HG03139 (cell line): ENCODE results near the gene TNFRSF14.

ENCODE experiments used
- ATAC-seq: cut with Tn5 transposase; IDR thresholded peaks from one replicate; pipeline ENCODE4 v1.9.1; 2021; ENCODE audit not compliant: unreplicated experiment

Gene TNFRSF14

GRCh38 chr1:2597441-2598328 lies 41.5 kb downstream of the TNFRSF14 start:
- ATAC-seq, result no peak

DNA sequence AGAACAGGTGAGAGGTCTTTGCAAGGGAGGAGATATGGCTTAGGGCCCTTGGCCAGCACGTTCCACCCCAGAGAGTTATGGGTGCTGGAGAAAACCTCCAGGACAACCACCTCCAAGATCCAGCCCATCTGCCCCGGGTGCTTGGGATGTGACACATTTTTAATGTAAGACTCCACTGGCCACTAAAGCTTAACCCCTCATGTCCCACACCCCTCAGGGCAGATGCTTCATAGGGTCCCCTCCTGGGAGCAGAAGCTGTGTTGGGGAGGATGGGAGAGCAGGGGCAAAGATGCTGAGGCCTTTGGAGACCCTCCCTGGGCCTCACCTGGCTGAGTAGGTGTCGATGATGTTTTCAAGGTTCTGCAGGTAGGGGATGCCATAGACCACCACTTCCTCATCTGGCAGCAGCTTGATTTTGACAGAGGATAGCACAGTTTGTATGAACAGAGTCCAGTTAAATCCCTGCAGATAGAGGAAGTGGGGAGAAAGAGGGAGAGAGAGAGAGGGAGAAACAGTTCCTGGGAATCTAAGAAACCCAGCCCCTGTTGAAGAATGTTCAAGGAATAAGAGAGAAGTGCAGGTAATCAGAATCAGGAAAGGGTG lies 42.3 kb downstream of the TNFRSF14 start:
- ATAC-seq, result no peak

- ATAC-seq, result no peak
Measured at GRCh38 chr1:2601721-2602303, 45.6 kb downstream of the TNFRSF14 start.

DNA sequence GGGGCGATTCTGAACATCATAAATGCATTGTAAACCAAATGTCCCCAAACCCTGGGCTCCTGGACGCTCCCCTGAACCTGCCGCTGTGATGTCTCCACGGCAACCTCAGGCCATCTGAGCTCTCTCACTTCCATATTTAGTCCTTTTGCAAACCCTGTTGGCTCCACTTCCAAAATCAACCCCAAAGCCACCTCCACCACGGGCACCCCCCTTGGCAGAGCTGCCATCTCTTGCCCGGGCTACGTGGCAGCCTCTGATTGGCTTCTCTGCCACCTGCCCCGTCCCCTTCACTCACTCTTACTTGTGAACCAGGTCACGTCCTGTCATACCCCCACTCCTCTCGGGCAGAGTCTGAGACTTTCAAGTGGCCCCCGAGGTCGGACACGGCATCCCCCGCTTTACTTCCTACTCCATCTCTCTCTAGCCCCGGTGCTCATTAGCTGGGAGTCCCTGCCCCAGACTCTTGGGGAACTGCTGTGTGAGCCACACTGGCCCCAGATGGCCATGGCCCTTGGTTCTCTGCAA lies 46.2 kb downstream of the TNFRSF14 start:
- ATAC-seq, result no peak

GRCh38 chr1:2602866-2603520 lies 46.8 kb downstream of the TNFRSF14 start:
- no peak for ATAC-seq

GRCh38 chr1:2603521-2604155 lies 47.5 kb downstream of the TNFRSF14 start:
- ATAC-seq, result no peak

DNA sequence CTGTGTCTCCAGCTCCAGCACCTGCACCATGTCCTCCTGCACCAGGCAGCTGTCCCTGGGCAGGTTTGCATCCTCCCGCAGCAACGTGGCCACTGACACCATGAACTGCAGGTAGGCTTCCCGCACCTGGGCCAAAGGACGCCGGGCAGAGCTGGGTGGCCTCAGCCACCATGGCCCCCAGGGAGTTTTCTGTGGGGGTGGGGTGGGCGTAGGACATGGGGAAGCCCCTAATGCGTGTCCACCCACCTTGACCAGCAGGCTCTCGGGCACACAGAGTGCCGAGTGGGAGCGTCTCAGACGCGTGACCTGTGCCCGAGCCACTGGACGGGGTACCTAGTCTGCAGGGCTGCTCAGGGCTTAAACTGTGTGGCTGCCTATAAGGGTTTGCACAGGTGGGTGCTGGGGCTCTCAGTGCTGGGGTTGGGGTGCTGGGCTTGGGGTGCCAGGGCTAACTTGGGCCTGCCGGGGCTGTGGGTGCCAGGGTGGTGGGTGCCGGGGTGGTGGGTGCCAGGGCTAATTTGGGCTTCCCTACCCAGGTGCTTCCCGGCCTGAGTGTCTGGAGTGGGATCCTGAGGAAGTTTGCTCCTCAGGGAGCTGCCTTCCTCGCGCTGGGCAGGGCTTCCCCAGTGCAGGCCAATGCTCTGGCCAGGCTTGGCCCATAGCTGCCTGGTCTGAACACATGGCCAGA lies 48.1 kb downstream of the TNFRSF14 start:
- no peak for ATAC-seq

GRCh38 chr1:2604844-2605508 lies 48.8 kb downstream of the TNFRSF14 start:
- no peak for ATAC-seq

- no peak for ATAC-seq
Measured at GRCh38 chr1:2605509-2606395, 49.6 kb downstream of the TNFRSF14 start.

- no peak for ATAC-seq
Measured at GRCh38 chr1:2606396-2606880, 50.3 kb downstream of the TNFRSF14 start.

DNA sequence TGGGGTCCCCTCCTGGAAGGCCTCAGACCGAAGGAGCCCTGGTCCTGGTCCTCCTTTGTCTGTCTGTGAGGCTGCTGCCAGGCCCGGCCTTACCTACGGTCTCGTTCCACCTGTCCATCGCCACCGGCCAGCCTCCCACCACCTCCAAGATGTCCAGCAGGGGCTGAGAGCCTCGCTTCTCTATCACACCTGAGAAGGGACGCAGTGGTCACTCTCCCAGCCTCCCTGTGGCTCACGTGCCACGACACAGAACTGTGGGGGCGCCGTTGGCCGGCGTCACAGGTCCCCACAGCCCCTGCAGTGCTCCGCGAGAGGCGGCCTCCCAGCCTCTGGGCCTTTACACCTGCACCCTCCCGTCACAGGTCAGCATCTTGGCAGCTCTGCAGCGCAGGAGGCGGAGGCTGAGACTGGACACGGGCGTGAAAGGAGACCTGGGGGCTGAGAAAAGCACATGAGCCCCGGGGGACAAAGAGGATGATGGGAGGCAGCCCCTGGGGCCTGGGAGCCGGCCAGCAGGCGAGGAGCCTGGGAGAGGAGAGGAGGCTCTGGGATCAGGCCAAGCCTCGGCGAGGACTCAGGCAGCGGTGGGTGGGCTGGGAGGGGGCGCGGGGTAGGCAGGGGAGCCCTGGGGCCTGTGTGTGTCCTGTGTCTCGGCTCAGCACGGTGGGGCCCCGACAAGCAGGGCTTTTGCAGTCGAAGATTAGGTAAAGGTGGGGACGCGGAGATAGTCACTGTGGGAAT lies 50.9 kb downstream of the TNFRSF14 start:
- no peak for ATAC-seq

DNA sequence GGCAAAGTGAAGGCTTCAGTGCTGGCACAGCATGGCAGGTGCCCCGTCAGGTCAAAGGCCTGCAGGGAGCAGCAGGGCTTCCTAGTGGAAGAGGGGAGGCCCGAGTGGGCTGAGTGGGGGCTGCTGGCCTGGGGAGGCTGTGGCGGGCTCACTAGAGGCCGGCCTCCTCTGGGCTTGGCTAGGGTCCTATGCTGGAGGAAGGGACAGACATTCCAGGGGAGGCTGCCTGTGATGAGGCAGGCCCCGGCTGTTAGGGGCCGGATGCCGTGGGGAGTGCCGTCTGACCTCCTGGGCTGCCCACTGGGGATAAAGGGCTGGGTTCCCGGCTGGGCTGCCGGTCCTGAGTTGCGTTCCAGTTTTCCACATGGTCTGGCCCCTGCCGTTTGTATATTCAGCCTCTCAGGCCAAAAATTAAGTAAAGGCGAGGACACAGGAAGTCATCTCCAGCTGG lies 51.5 kb downstream of the TNFRSF14 start:
- no peak for ATAC-seq

DNA sequence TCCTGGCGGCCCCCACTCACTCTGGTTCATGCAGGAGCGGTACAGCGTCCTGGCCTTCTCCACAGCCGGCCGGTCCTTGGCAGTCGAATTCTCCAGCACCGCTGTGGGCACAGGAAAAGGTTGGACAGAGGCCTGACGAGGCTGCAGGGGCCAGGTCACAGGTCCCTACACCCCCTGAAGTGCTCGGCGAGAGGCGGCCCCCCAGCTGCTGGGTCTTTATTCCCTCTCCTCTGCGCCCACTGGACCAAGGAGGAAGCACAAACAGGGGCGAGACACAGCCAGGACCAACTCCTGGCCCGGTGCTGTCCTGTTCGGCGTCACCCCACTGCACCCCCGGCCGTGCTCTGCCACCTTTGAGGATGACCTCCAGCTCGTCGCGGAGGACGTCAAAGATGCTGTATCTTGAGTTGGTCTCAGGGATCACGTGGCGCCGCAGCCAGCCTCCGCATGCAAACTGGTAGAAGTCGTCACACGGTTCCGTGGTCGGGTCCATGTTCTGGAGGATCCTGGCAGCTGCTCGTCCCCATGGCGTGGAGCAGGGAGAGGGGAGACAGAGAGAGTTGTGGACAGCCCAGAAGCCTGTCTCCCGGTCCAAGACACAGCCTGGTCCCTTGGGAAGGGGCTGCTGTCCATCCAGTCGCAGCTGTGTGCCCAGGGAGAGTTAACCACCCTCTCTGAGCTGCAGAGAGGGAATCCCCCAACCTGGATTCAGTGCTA lies 53.3 kb downstream of the TNFRSF14 start:
- ATAC-seq, result no peak

GRCh38 chr1:2610036-2610959 lies 54.1 kb downstream of the TNFRSF14 start:
- ATAC-seq, result no peak

DNA sequence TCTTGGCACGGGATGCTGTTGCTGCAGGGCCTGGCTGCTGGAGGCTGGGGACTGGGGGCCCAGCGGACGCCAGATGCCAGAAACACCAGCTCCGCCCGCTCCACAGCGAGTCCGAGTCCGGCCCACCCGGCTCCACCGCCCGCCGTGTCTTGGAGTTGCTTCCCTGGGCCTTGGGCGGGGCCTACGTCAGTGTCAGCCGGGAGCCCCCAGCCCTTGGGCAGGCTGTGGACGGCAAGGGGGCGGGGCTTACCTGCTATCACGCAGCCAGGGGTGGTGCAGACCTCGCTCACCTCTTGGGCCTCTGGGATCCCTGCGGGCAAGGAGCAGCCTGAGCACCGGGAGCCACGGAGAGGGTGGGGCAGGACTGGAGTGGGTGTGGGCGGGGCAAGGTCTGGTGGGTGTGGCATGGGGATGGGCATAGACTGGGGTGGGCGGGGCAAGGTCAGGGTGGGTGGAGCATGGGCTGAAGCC lies 54.9 kb downstream of the TNFRSF14 start:
- no peak for ATAC-seq
